ENCODE data around the gene ADK. TPM values are rescaled to one million over a fixed set of nuclear protein-coding genes. Genes with fewer than 3 reads are reported as not detected.

ADK gene
- total and polyA plus RNA-seq, 2 of the 4 experiments (the other 2 are of a cell fraction): 30.6 to 40.9 TPM

GRCh38 chr10:74305730-74306129, 154.7 kb downstream of the ADK start:
- Histone ChIP-seq H3K23ac (ENCODE audit: low read depth, low read length) (no peak overlapping the region), H4K8ac (ENCODE audit: low read depth in 2 of 2, low read length in 2 of 2) (no peak overlapping the region), H2BK5ac (ENCODE audit: low read depth, low read length, poor library complexity, severe bottlenecking) (no peak overlapping the region), H3K9me3 (ENCODE audit: control insufficient read depth, insufficient read depth, low read length) (no peaks in the 10 kb centered on the region), H3K9me1 (ENCODE audit: insufficient read depth, low read length) (peaks cover 3% of the 10 kb centered on the region; the same call in 1 of the 2 replicates), H3K4me2 (ENCODE audit: low read depth, low read length) (no peak overlapping the region), H2BK15ac (ENCODE audit: low read depth, low read length) (no peak overlapping the region), H4K91ac (ENCODE audit: insufficient read depth, low read depth, low read length) (no peak overlapping the region), H3K4ac (ENCODE audit: low read depth, low read length) (no peak overlapping the region), H3K56ac (ENCODE audit: extremely low read depth, insufficient read depth, low read length) (no peak overlapping the region), H3K4me3 (ENCODE audit: insufficient read depth, low read depth, low read length) (no peak overlapping the region), H2AK9ac (replicated peaks; ENCODE audit: low read depth, low read length, poor library complexity) (no peak overlapping the region), H4K20me1 (ENCODE audit: insufficient read depth, low read length) (no peaks in the 10 kb centered on the region), H3K27ac (ENCODE audit: insufficient read depth, low read length) (no peak overlapping the region), H3K9ac (ENCODE audit: low read depth, low read length) (no peak overlapping the region), H3K4me1 (ENCODE audit: control insufficient read depth, insufficient read depth, low read length) (no peaks in the 10 kb centered on the region; the same call in none of the 2 replicates), H3K79me1 (ENCODE audit: low read depth in 1 of 2, low read length in 2 of 2) (peaks cover 11 to 24% of the 10 kb centered on the region in 2 experiments; a peak in 3 of 4 replicates), H2BK120ac (ENCODE audit: low read depth, low read length) (no peak overlapping the region), H3K18ac (ENCODE audit: low read depth, low read length) (no peak overlapping the region), H2BK20ac (ENCODE audit: low read depth, low read length) (no peak overlapping the region), H3K14ac (replicated peaks; ENCODE audit: low read depth, low read length) (no peak overlapping the region), H2AFZ (replicated peaks; ENCODE audit: low read length, poor library complexity) (no peak overlapping the region), H3K27me3 (ENCODE audit: control insufficient read depth, insufficient read depth, low read length) (no peaks in the 10 kb centered on the region), H2AK5ac (ENCODE audit: low read depth, low read length) (no peak overlapping the region), H3K36me3 (ENCODE audit: control insufficient read depth, insufficient read depth, low read length) (no peaks in the 10 kb centered on the region), H4K5ac (ENCODE audit: low read depth, low read length) (no peak overlapping the region)
- CTCF ChIA-PET: no interaction called here
- no peak for TF ChIP-seq CHD1 (IDR thresholded peaks at IDR 0.05; ENCODE audit: low read depth, low read length)
- TF ChIP-seq MAFK (IDR thresholded peaks at IDR 0.05; ENCODE audit: low read depth, low read length): no peak
- TF ChIP-seq CTCF (conservative IDR thresholded peaks at IDR 0.05; ENCODE audit: low read depth, low read length): no peak
- no peak for TF ChIP-seq FOS (IDR thresholded peaks at IDR 0.05; ENCODE audit: low read depth, low read length)
- TF ChIP-seq RCOR1 (IDR thresholded peaks at IDR 0.05; ENCODE audit: insufficient replicate concordance, low read length): no peak
- no peak for TF ChIP-seq USF2 (IDR thresholded peaks at IDR 0.05; ENCODE audit: low read depth, low read length)
- TF ChIP-seq MAZ (IDR thresholded peaks at IDR 0.05; ENCODE audit: borderline replicate concordance, low read depth, low read length): no peak
- no peak for TF ChIP-seq RFX5 (IDR thresholded peaks at IDR 0.05; ENCODE audit: low read depth, low read length)
- TF ChIP-seq CEBPB (IDR thresholded peaks at IDR 0.05; ENCODE audit: low read depth, low read length): no peak
- TF ChIP-seq POLR2A (IDR thresholded peaks at IDR 0.05; ENCODE audit: low read depth, low read length): no peak
- POLR2A ChIA-PET (ENCODE audit: unreplicated experiment): no interaction called here
- DNase-seq: no peak
- intact Hi-C loops (cut with micrococcal nuclease) (no loop called here), dilution Hi-C loops (cut with HindIII; ENCODE audit: low sequenced_read_pairs, unreplicated experiment) (no loop called here), in situ Hi-C loops (cut with MboI; ENCODE audit: low sequenced_read_pairs) (no loop called here)
- no TSS peak for BruUV-seq (replicated peaks)
- no CpG with 5 or more reads among the region's 3 CpGs for WGBS, 2 experiments (ENCODE audit: extremely low coverage in 2 of 2, insufficient read length in 1 of 2)
- no peak for ATAC-seq (ENCODE audit: low read depth)

Data from IMR-90 (cell line).